Gastroesophageal sphincter (tissue), 4 donors: ENCODE data around the gene ZNF350. TPM values are rescaled to one million over a fixed set of nuclear protein-coding genes. Genes with fewer than 3 reads are reported as not detected.
"Not testable (repeated sequence)": the region's sequence is repeated elsewhere in the genome, so short reads cannot be mapped to it uniquely, and the experiment has no call there.

Experiments used
- ATAC-seq: fragments of 150-250 bp; one replicate; pipeline ENCODE4 v1.9.1; 2016; ENCODE audit warnings: mild to moderate bottlenecking, moderate library complexity
- H3K27ac ChIP-seq, 4 donors: fragments of 200-600 bp; sonication (generic) in 3 of 4; 1 replicate in 3 of 4; 2 replicates in 1 of 4; pipeline ENCODE4 v1.5.1; 2016 to 2019
- H3K27me3 ChIP-seq: fragments of 200-600 bp; sonication (generic); one replicate; pipeline ENCODE4 v1.5.1; 2019
- H3K36me3 ChIP-seq, 2 donors: fragments of 200-600 bp; sonication (generic); one replicate each; pipeline ENCODE4 v1.5.1; 2019; ENCODE audit warnings: control low read depth in 1 of 2
- H3K4me1 ChIP-seq, 3 donors: fragments of 200-600 bp; sonication (generic); 1 replicate in 2 of 3; 2 replicates in 1 of 3; pipeline ENCODE4 v1.5.1; 2016 to 2019; ENCODE audit warnings: control low read depth in 2 of 3
- H3K4me3 ChIP-seq, 2 donors: fragments of 200-600 bp; sonication (generic); one replicate each; pipeline ENCODE4 v1.5.1; 2019; ENCODE audit warnings: mild to moderate bottlenecking in 1 of 2, moderate library complexity in 1 of 2
- H3K9me3 ChIP-seq, 3 donors: fragments of 200-600 bp; sonication (generic); one replicate each; pipeline ENCODE4 v1.5.1; 2017 to 2019; ENCODE audit warnings: control low read depth in 2 of 3
- EP300 ChIP-seq: sonication (generic); formaldehyde crosslinking; IDR thresholded peaks from one replicate; pipeline ENCODE4 v1.6.1; 2017; ENCODE audit warnings: antibody characterized with exemption, mild to moderate bottlenecking
- POLR2A ChIP-seq, 2 donors: fragments of 450-650 bp; IDR thresholded peaks; one replicate each; pipeline ENCODE4 v1.6.1; 2017; ENCODE audit warnings: antibody characterized with exemption in 2 of 2, mild to moderate bottlenecking in 2 of 2, moderate library complexity in 1 of 2
- POLR2AphosphoS5 ChIP-seq: sonication (generic); formaldehyde crosslinking; IDR thresholded peaks from one replicate; pipeline ENCODE4 v1.6.1; 2017; ENCODE audit warnings: antibody characterized with exemption
- WGBS, 2 donors: methylation state at CpG; one replicate each; pipeline ENCODE4 v1.1.5; 2018; ENCODE audit warnings: low coverage in 1 of 2; 5-methylcytosine and 5-hydroxymethylcytosine counted together
- total RNA-seq, 4 donors: library from RNA; depleted of rRNA; stranded (reverse); fragments of >200 nt; gene quantifications; one replicate each; pipeline ENCODE4 v1.1.0, GENCODE V29; 2016
- TF ChIP-seq, protein P1 (sequence below), 4 experiments: fragments of 200-600 bp in 2 of 4; fragments of 450-650 bp in 2 of 4; sonication (generic) in 1 of 4; IDR thresholded peaks; one replicate each; pipeline ENCODE4 v1.5.1; 2017 to 2019; ENCODE audit warnings: antibody characterized with exemption in 4 of 4, mild to moderate bottlenecking in 2 of 4, moderate library complexity in 2 of 4

ZNF350 gene
- total RNA-seq, 4 donors from 2014 or later: 11.0 to 17.9 (median 16.5) TPM

DNA sequence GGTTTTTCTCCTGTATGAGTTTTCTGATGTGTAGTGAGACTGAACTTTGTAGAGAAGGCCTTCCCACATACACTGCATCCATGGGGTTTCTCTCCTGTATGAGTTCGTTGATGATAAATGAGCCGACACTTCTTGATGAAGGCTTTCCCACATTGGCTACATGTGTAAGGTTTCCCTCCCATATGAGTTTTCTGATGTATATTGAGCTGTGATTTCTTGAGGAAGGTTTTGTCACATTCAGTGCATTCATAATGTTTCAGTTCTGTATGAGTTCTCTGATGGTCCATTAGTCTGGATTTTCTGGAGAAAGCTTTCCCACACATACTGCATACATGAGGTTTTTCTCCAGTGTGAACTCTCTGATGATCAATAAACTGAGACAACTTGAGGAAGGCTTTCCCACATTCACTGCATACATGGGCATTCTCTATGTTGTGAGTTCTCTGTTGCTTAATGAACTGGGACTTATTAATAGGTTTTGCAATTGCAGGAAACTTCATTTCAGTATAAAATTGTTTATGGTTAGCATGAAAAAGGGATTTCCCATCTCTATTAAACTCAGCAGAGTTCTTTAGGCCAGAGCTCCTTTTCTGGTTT, 7.5 kb upstream of the ZNF350 start:
- TF ChIP-seq, protein P1, sequence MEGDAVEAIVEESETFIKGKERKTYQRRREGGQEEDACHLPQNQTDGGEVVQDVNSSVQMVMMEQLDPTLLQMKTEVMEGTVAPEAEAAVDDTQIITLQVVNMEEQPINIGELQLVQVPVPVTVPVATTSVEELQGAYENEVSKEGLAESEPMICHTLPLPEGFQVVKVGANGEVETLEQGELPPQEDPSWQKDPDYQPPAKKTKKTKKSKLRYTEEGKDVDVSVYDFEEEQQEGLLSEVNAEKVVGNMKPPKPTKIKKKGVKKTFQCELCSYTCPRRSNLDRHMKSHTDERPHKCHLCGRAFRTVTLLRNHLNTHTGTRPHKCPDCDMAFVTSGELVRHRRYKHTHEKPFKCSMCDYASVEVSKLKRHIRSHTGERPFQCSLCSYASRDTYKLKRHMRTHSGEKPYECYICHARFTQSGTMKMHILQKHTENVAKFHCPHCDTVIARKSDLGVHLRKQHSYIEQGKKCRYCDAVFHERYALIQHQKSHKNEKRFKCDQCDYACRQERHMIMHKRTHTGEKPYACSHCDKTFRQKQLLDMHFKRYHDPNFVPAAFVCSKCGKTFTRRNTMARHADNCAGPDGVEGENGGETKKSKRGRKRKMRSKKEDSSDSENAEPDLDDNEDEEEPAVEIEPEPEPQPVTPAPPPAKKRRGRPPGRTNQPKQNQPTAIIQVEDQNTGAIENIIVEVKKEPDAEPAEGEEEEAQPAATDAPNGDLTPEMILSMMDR (IDR thresholded peaks at IDR 0.05): no peak
- TF ChIP-seq POLR2AphosphoS5 (no peak), POLR2A (IDR thresholded peaks at IDR 0.05) (no peak), EP300 (no peak)
- H3K27me3 ChIP-seq: no peaks in the 10 kb centered on the region
- no peak for ATAC-seq
- 100% methylated on average over 2 of the region's 2 CpGs for WGBS, 2 donors
- H3K27ac ChIP-seq: no peak overlapping the region
- H3K9me3 ChIP-seq: peaks cover 6 to 84% (median 25%) of the 10 kb centered on the region in 3 donors
- peaks cover 38 to 81% of the 10 kb centered on the region in 2 donors for H3K36me3 ChIP-seq
- H3K4me1 ChIP-seq: no peaks in the 10 kb centered on the region
- no peak overlapping the region for H3K4me3 ChIP-seq

DNA sequence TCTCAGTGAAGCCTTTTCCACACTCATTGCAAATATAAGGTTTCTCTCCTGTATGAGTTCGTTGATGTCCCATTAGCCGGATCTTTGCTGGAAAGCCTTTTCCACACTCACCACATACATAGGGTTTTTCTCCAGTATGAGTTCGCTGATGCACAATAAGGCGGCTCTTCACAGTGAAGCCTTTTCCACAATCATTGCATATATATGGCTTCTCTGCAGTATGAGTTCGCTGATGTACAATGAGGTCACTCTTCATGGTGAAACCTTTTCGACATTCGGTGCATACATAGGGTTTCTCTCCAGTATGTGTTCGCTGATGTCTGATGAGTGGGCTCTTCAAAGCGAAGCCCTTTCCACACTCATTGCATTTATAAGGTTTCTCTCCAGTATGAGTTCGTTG, 6.8 kb upstream of the ZNF350 start:
- ATAC-seq: no peak
- H3K4me1 ChIP-seq: no peaks in the 10 kb centered on the region
- H3K4me3 ChIP-seq: no peak overlapping the region
- 94 to 96% methylated on average over 7 to 8 of the region's 10 CpGs for WGBS, 2 donors
- H3K27me3 ChIP-seq: no peaks in the 10 kb centered on the region
- peaks cover 32 to 74% of the 10 kb centered on the region in 2 donors for H3K36me3 ChIP-seq
- no peak for TF ChIP-seq POLR2AphosphoS5
- TF ChIP-seq POLR2A (IDR thresholded peaks at IDR 0.05): no peak
- TF ChIP-seq EP300: no peak
- TF ChIP-seq, protein P1 (IDR thresholded peaks at IDR 0.05): no peak
- H3K9me3 ChIP-seq: peaks cover 6 to 80% (median 25%) of the 10 kb centered on the region in 3 donors
- no peak overlapping the region for H3K27ac ChIP-seq

DNA sequence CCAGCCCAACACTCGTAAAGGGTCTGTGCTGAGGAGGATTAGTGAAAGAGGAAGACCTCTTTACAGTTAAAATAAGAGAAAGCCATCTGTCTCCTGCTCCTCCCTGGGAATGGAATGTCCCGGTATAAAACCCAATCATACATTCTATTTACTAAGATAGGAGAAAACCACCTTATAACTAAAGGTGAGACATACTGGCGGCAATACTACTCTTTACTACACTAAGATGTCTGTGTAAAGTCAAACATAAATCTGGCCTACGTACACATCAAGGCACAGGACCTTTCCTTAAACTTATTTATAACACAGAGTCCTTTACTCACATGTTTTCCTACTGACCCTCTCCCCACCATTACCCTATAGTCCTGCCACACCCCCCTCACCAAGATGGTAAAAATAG, 3.3 kb downstream of the ZNF350 start:
- no peak overlapping the region for H3K27ac ChIP-seq
- H3K4me3 ChIP-seq: no peak overlapping the region
- TF ChIP-seq, protein P1 (IDR thresholded peaks at IDR 0.05): no peak
- TF ChIP-seq POLR2A (IDR thresholded peaks at IDR 0.05) (no peak), POLR2AphosphoS5 (no peak), EP300 (no peak)
- ATAC-seq: no peak
- H3K9me3 ChIP-seq: peaks cover 0 to 68% (median 0%) of the 10 kb centered on the region in 3 donors
- H3K4me1 ChIP-seq: peaks cover 0 to 22% (median 3%) of the 10 kb centered on the region in 3 donors
- peaks cover 0 to 43% of the 10 kb centered on the region in 2 donors for H3K36me3 ChIP-seq
- 95% methylated on average over 3 to 4 of the region's 4 CpGs for WGBS, 2 donors
- no peaks in the 10 kb centered on the region for H3K27me3 ChIP-seq

DNA sequence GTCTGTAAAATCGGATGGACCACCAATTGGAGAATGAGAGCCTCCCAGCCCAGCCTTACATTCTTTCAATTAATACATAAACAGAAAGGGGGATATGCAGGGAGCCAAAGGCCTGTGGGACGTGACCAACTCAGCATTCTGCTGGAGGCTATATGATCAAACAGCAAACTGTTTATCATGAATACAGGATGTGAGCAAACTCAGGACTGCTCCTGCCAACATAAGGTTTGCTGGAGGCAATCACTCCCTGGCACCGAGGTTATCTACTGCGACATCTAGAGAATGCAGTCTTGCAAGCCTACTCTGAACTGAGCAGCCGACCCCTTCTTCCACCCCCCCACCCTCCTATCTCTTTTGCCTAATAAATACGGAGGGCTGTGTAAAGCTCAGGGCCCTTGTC, 5.7 kb downstream of the ZNF350 start:
- WGBS, 2 donors: 98 to 100% methylated on average over 1 to 6 of the region's 6 CpGs
- peaks cover 0 to 65% of the 10 kb centered on the region in 2 donors for H3K36me3 ChIP-seq
- not testable (repeated sequence) for H3K4me3 ChIP-seq

DNA sequence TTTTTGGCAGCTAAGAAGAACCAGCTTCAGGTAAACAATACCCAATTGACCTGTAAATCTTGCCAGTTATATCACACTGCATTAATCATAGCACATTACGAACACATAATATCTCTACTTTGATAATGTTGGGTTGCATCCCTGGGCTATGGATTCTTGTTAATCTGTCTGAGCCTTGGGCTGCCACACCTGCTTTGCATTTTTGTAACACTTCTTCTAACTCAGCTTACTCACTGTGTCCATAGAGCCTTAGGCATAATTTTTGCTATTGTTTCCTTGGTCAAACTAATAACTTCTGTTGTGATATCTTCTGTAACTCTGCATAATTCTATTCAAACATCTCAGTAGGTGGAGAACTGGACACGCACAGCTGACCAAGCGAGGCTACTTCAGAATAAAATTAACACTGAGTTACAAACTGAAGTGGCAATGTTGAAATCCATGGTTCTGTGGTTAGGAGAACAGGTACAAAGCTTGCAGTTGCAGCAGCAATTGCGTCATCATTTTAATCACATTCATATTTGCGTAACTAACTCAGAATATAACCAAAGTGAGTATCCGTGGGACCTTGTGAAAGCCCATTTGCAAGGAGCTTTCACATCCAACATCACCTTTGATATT, 6.4 kb downstream of the ZNF350 start:
- TF ChIP-seq EP300: no peak
- no peak for TF ChIP-seq POLR2A (IDR thresholded peaks at IDR 0.05)
- TF ChIP-seq POLR2AphosphoS5: no peak
- TF ChIP-seq, protein P1 (IDR thresholded peaks at IDR 0.05): no peak
- ATAC-seq: no peak

More for the DNA sequence above, 5.7 kb downstream of the ZNF350 start:
- peaks cover 0 to 85% (median 4%) of the 10 kb centered on the region in 3 donors for H3K9me3 ChIP-seq
- not testable (repeated sequence) for H3K27ac ChIP-seq, H3K27me3 ChIP-seq, ATAC-seq
- peaks cover 0 to 15% (median 3%) of the 10 kb centered on the region in 3 donors for H3K4me1 ChIP-seq

More for the DNA sequence above, 6.4 kb downstream of the ZNF350 start:
- H3K4me3 ChIP-seq: no peak overlapping the region
- WGBS, 2 donors: 93 to 100% methylated on average over 3 of the region's 6 CpGs
- H3K27ac ChIP-seq: no peak overlapping the region
- H3K36me3 ChIP-seq: peaks cover 0 to 72% of the 10 kb centered on the region in 2 donors
- H3K9me3 ChIP-seq: peaks cover 0 to 90% (median 4%) of the 10 kb centered on the region in 3 donors
- peaks cover 0 to 8% (median 0%) of the 10 kb centered on the region in 3 donors for H3K4me1 ChIP-seq
- no peaks in the 10 kb centered on the region for H3K27me3 ChIP-seq
